ENCODE measurements around the gene CARMIL3.

DNA sequence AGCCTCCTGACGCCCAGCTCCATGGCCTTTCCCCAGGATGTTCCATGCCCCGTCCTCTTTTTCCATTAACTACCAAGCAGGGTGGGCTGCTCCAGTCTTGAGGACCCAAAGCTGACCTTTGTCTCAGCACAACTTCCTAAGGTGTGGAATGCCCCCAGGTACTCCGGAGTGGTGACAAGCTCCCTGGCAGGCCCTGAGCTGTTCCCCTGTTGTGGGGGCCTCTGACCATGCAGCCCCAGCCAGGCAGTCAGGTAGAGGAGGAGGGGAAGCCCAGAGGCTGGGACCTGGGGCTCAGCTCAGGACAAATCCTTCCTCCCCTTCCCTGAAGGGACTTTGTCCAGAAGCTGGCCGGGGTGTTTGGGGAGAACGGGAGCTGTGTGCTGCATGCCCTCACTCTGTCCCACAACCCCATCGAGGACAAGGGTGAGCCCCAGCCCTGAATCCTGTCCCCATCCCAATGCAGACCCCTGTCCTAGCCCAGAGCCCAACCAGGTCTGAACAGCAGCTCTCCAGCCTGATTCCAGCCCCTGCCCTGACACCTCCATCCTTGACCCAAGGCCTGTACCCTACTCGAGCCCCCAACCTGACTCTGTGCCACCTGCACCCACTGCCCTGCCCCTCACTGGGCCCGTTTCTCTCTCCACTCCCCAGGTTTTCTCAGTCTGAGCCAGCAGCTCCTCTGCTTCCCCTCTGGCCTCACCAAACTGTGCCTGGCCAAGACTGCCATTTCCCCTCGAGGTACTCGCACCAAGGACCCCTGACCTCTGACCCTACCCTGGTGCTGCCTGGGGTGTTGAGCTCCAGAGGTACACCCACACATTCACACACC, 4.4 kb downstream of the CARMIL3 start:
- TF ChIP-seq POLR2A (IDR thresholded peaks at IDR 0.05; ENCODE audit: low read depth, low read length) (no peak), POLR2AphosphoS5 (IDR thresholded peaks at IDR 0.05; ENCODE audit: low read depth, low read length) (no peak), SPI1 (IDR thresholded peaks at IDR 0.05; ENCODE audit: low read depth, low read length) (no peak), POU2F2 (IDR thresholded peaks at IDR 0.05; ENCODE audit: low read depth, low read length) (no peak)

All from GM12891 (cell line).